COLO668 (cell line): ENCODE results near the gene MMP27.
A peak's percentile ranks its signal among the peaks of the same experiment; 100 is the strongest.

Source experiments
- DNase-seq: peaks from one replicate; lab custom pipeline; 2025; ENCODE audit not compliant: unreplicated experiment; lab: John Stamatoyannopoulos, UW

MMP27 gene

GRCh38 chr11:102704841-102705240, 728 bp downstream of the MMP27 start:
- DNase-seq = no peak

GRCh38 chr11:102703826-102704493, 1.6 kb downstream of the MMP27 start:
- DNase-seq = no peak

- DNase-seq = no peak
These were observed 10.4 kb downstream of the MMP27 start for GRCh38 chr11:102695201-102695600.

GRCh38 chr11:102685754-102686153, 19.8 kb downstream of the MMP27 start:
- no peak for DNase-seq

GRCh38 chr11:102685338-102685737, 20.2 kb downstream of the MMP27 start:
- DNase-seq = no peak

- DNase-seq = no peak
These were observed 22.3 kb downstream of the MMP27 start for GRCh38 chr11:102683277-102683676.

GRCh38 chr11:102680945-102681344, 24.6 kb downstream of the MMP27 start:
- DNase-seq = no peak

- no peak for DNase-seq
These were observed 27.5 kb downstream of the MMP27 start for GRCh38 chr11:102678022-102678421.

GRCh38 chr11:102676084-102676483, 29.5 kb downstream of the MMP27 start:
- DNase-seq = no peak

- DNase-seq = no peak
These were observed 35.9 kb downstream of the MMP27 start for GRCh38 chr11:102669664-102670063.

GRCh38 chr11:102666331-102666957, 39.1 kb downstream of the MMP27 start:
- DNase-seq = peak; percentile 21

- no peak for DNase-seq
These were observed 41.4 kb downstream of the MMP27 start for GRCh38 chr11:102664001-102664752.

- DNase-seq = no peak
These were observed 43.0 kb downstream of the MMP27 start for GRCh38 chr11:102662607-102663006.

GRCh38 chr11:102661040-102661439, 44.5 kb downstream of the MMP27 start:
- DNase-seq = no peak

- no peak for DNase-seq
These were observed 49.0 kb downstream of the MMP27 start for GRCh38 chr11:102656528-102656927.

- no peak for DNase-seq
These were observed 50.0 kb downstream of the MMP27 start for GRCh38 chr11:102655547-102655946.

- DNase-seq = no peak
These were observed 50.8 kb downstream of the MMP27 start for GRCh38 chr11:102654761-102655160.

- DNase-seq = no peak
These were observed 51.8 kb downstream of the MMP27 start for GRCh38 chr11:102653744-102654291.

GRCh38 chr11:102647430-102647829, 58.1 kb downstream of the MMP27 start:
- no peak for DNase-seq

GRCh38 chr11:102643941-102644340, 61.6 kb downstream of the MMP27 start:
- no peak for DNase-seq
